DND-41 (cell line): ENCODE data around the gene SLC25A34.

Source experiments
- ATAC-seq: fragments of 200-7000 bp; cut with Tn5 transposase; 3 replicates; pipeline ENCODE4 v1.9.1; 2021; ENCODE audit warnings: low read depth; ENCODE audit not compliant: insufficient read depth
- DNase-seq: peaks from one replicate; pipeline ENCODE4 v3.0.0-alpha.2; 2020
- H2AFZ ChIP-seq: 2 replicates; pipeline ENCODE4 v1.6.0; 2012; ENCODE audit warnings: low read depth, low read length
- H3K27ac ChIP-seq: 2 replicates; pipeline ENCODE4 v1.5.1; 2012; ENCODE audit warnings: low read length, inconsistent platforms
- H3K27me3 ChIP-seq: fragments of 200-600 bp; sonication (generic); 2 replicates; pipeline ENCODE4 v1.6.0; 2012; ENCODE audit warnings: low read length, mild to moderate bottlenecking, inconsistent platforms; ENCODE audit not compliant: insufficient read depth, poor library complexity
- H3K36me3 ChIP-seq: 2 replicates; pipeline ENCODE4 v1.5.1; 2012; ENCODE audit warnings: low read length, inconsistent platforms; ENCODE audit not compliant: insufficient read depth
- H3K4me1 ChIP-seq: 2 replicates; pipeline ENCODE4 v1.5.1; 2012; ENCODE audit warnings: mild to moderate bottlenecking, low read length; ENCODE audit not compliant: insufficient read depth
- H3K4me2 ChIP-seq: 2 replicates; pipeline ENCODE4 v1.6.0; 2012; ENCODE audit warnings: mild to moderate bottlenecking, moderate library complexity, low read length, inconsistent platforms; ENCODE audit not compliant: insufficient read depth
- H3K4me3 ChIP-seq, 2 experiments: fragments of 200-600 bp in 1 of 2; shearing (Covaris generic) in 1 of 2; 2 replicates each; pipeline ENCODE4 v1.5.1; 2012 to 2016; ENCODE audit warnings: inconsistent platforms in 2 of 2, low read length in 2 of 2, mild to moderate bottlenecking in 2 of 2, low read depth in 1 of 2, moderate library complexity in 1 of 2
- H3K79me2 ChIP-seq: 2 replicates; pipeline ENCODE4 v1.6.0; 2012; ENCODE audit warnings: low read length, inconsistent platforms; ENCODE audit not compliant: insufficient read depth
- H3K9ac ChIP-seq: 2 replicates; pipeline ENCODE4 v1.6.0; 2012; ENCODE audit warnings: low read depth, mild to moderate bottlenecking, inconsistent platforms, low read length, moderate library complexity
- H3K9me3 ChIP-seq: 2 replicates; pipeline ENCODE4 v1.5.1; 2012; ENCODE audit warnings: low read length, moderate library complexity, mild to moderate bottlenecking, inconsistent platforms; ENCODE audit not compliant: insufficient read depth, severe bottlenecking
- H4K20me1 ChIP-seq: 2 replicates; pipeline ENCODE4 v1.6.0; 2012; ENCODE audit warnings: low read length; ENCODE audit not compliant: insufficient read depth
- CTCF ChIP-seq: IDR thresholded peaks from 2 replicates; pipeline ENCODE4 v1.5.1; 2012; ENCODE audit warnings: borderline replicate concordance, low read length, moderate library complexity, mild to moderate bottlenecking; ENCODE audit not compliant: poor library complexity, severe bottlenecking; ENCODE audit errors: extremely low read depth
- EZH2 ChIP-seq: IDR thresholded peaks from 3 replicates; pipeline ENCODE4 v1.6.1; 2012; ENCODE audit warnings: borderline replicate concordance, low read depth, mild to moderate bottlenecking, moderate library complexity, low read length, inconsistent platforms; ENCODE audit not compliant: severe bottlenecking

SLC25A34 gene

GRCh38 chr1:15734296-15734695, 1.8 kb upstream of the SLC25A34 start:
- Histone ChIP-seq H3K9ac (no peak overlapping the region), H3K9me3 (no peaks in the 10 kb centered on the region), H3K4me3 (no peak overlapping the region), H3K79me2 (no peaks in the 10 kb centered on the region), H4K20me1 (no peaks in the 10 kb centered on the region), H3K27me3 (no peaks in the 10 kb centered on the region), H3K36me3 (peaks cover 54% of the 10 kb centered on the region), H2AFZ (no peak overlapping the region), H3K4me1 (no peaks in the 10 kb centered on the region), H3K27ac (no peak overlapping the region), H3K4me2 (no peak overlapping the region)
- TF ChIP-seq EZH2 (no peak), CTCF (no peak)
- no peak for ATAC-seq
- no peak for DNase-seq

GRCh38 chr1:15734901-15735300, 1.2 kb upstream of the SLC25A34 start:
- ATAC-seq = no peak
- DNase-seq = no peak
- H3K79me2 ChIP-seq = no peaks in the 10 kb centered on the region
- no peaks in the 10 kb centered on the region for H3K4me1 ChIP-seq
- no peaks in the 10 kb centered on the region for H3K27me3 ChIP-seq
- no peak overlapping the region for H3K4me2 ChIP-seq
- H3K27ac ChIP-seq = no peak overlapping the region
- peaks cover 48% of the 10 kb centered on the region for H3K36me3 ChIP-seq
- H3K4me3 ChIP-seq = no peak overlapping the region
- no peaks in the 10 kb centered on the region for H4K20me1 ChIP-seq
- no peaks in the 10 kb centered on the region for H3K9me3 ChIP-seq
- H2AFZ ChIP-seq = no peak overlapping the region
- no peak overlapping the region for H3K9ac ChIP-seq
- no peak for TF ChIP-seq EZH2
- no peak for TF ChIP-seq CTCF

- no peaks in the 10 kb centered on the region for H3K4me1 ChIP-seq
- TF ChIP-seq EZH2 (no peak), CTCF (no peak)
- no peak overlapping the region for H2AFZ ChIP-seq
- no peak overlapping the region for H3K27ac ChIP-seq
- no peak overlapping the region for H3K4me2 ChIP-seq
- H3K27me3 ChIP-seq = no peaks in the 10 kb centered on the region
- H4K20me1 ChIP-seq = no peaks in the 10 kb centered on the region
- H3K9ac ChIP-seq = no peak overlapping the region
- H3K79me2 ChIP-seq = no peaks in the 10 kb centered on the region
- H3K4me3 ChIP-seq = no peak overlapping the region
- no peaks in the 10 kb centered on the region for H3K9me3 ChIP-seq
- ATAC-seq (no peak), DNase-seq (no peak)
- H3K36me3 ChIP-seq = peaks cover 44% of the 10 kb centered on the region
Measured at GRCh38 chr1:15735304-15736037, 587 bp upstream of the SLC25A34 start.
